ENCODE measurements around the gene NFIA.

NFIA gene

GRCh38 chr1:61259379-61260148 lies 177.2 kb downstream of the NFIA start:
- Histone ChIP-seq H3K36me3 (replicated peaks in 1 of 2; ENCODE audit: control insufficient read depth in 2 of 2, insufficient read depth in 2 of 2, low read length in 2 of 2) (no peaks in the 10 kb centered on the region), H2AFZ (ENCODE audit: low read length) (no peak overlapping the region), H3K14ac (ENCODE audit: low read length) (no peak overlapping the region), H2BK5ac (ENCODE audit: low read length) (no peak overlapping the region), H3K4me2 (ENCODE audit: insufficient read depth, low read length, poor library complexity, severe bottlenecking) (no peak overlapping the region), H3K27me3 (ENCODE audit: control insufficient read depth in 3 of 3, insufficient read depth in 3 of 3, low read depth in 1 of 3, low read length in 3 of 3) (no peaks in the 10 kb centered on the region), H3K4ac (ENCODE audit: low read length) (no peak overlapping the region), H3K4me3 (ENCODE audit: low read length in 2 of 2) (no peak overlapping the region), H3K79me1 (ENCODE audit: low read depth, low read length) (no peaks in the 10 kb centered on the region), H2AK5ac (ENCODE audit: low read depth, low read length) (no peak overlapping the region), H4K8ac (ENCODE audit: low read depth, low read length) (no peak overlapping the region), H3K23ac (ENCODE audit: low read depth, low read length, poor library complexity) (no peak overlapping the region), H2BK120ac (ENCODE audit: low read depth, low read length) (no peak overlapping the region), H3K18ac (ENCODE audit: low read length) (no peak overlapping the region), H3K9ac (ENCODE audit: low read depth, low read length, poor library complexity) (no peak overlapping the region), H3K4me1 (ENCODE audit: control insufficient read depth in 2 of 2, insufficient read depth in 1 of 2, low read depth in 1 of 2, low read length in 2 of 2) (no peaks in the 10 kb centered on the region), H2BK15ac (ENCODE audit: low read length) (no peak overlapping the region), H3K27ac (replicated peaks; ENCODE audit: low read length) (no peak overlapping the region), H3K9me3 (replicated peaks in 1 of 2; ENCODE audit: control insufficient read depth in 2 of 2, insufficient read depth in 1 of 2, low read depth in 1 of 2, low read length in 2 of 2) (peaks cover 0 to 2% of the 10 kb centered on the region in 2 donors), H4K91ac (ENCODE audit: low read depth, low read length, poor library complexity) (no peak overlapping the region), H2BK12ac (ENCODE audit: low read length) (no peak overlapping the region)
- WGBS, 2 donors (ENCODE audit: extremely low coverage in 2 of 2, insufficient read length in 2 of 2, insufficient replicate concordance in 1 of 2): no CpG with 5 or more reads among the region's 9 CpGs
- DNase-seq (ENCODE audit: low spot score): no peak

- no peak overlapping the region for H3K9ac ChIP-seq (ENCODE audit: low read depth, low read length, poor library complexity)
- H3K36me3 ChIP-seq (replicated peaks in 1 of 2; ENCODE audit: control insufficient read depth in 2 of 2, insufficient read depth in 2 of 2, low read length in 2 of 2): no peaks in the 10 kb centered on the region
- no peak overlapping the region for H3K4ac ChIP-seq (ENCODE audit: low read length)
- no peaks in the 10 kb centered on the region for H3K27me3 ChIP-seq (ENCODE audit: control insufficient read depth in 3 of 3, insufficient read depth in 3 of 3, low read depth in 1 of 3, low read length in 3 of 3)
- no peak overlapping the region for H2AFZ ChIP-seq (ENCODE audit: low read length)
- H4K8ac ChIP-seq (ENCODE audit: low read depth, low read length): no peak overlapping the region
- DNase-seq (ENCODE audit: low spot score): no peak
- H3K79me1 ChIP-seq (ENCODE audit: low read depth, low read length): no peaks in the 10 kb centered on the region
- no peak overlapping the region for H2BK15ac ChIP-seq (ENCODE audit: low read length)
- no peak overlapping the region for H2BK5ac ChIP-seq (ENCODE audit: low read length)
- H2AK5ac ChIP-seq (ENCODE audit: low read depth, low read length): no peak overlapping the region
- no peak overlapping the region for H3K18ac ChIP-seq (ENCODE audit: low read length)
- WGBS, 2 donors (ENCODE audit: extremely low coverage in 2 of 2, insufficient read length in 2 of 2, insufficient replicate concordance in 1 of 2): no CpG with 5 or more reads among the region's 7 CpGs
- no peak overlapping the region for H2BK120ac ChIP-seq (ENCODE audit: low read depth, low read length)
- H4K91ac ChIP-seq (ENCODE audit: low read depth, low read length, poor library complexity): no peak overlapping the region
- no peak overlapping the region for H3K4me3 ChIP-seq (ENCODE audit: low read length in 2 of 2)
- H2BK12ac ChIP-seq (ENCODE audit: low read length): no peak overlapping the region
- peaks cover 0 to 2% of the 10 kb centered on the region in 2 donors for H3K9me3 ChIP-seq (replicated peaks in 1 of 2; ENCODE audit: control insufficient read depth in 2 of 2, insufficient read depth in 1 of 2, low read depth in 1 of 2, low read length in 2 of 2)
- H3K27ac ChIP-seq (replicated peaks; ENCODE audit: low read length): no peak overlapping the region
- H3K4me2 ChIP-seq (ENCODE audit: insufficient read depth, low read length, poor library complexity, severe bottlenecking): no peak overlapping the region
- H3K14ac ChIP-seq (ENCODE audit: low read length): no peak overlapping the region
- H3K23ac ChIP-seq (ENCODE audit: low read depth, low read length, poor library complexity): no peak overlapping the region
- no peaks in the 10 kb centered on the region for H3K4me1 ChIP-seq (ENCODE audit: control insufficient read depth in 2 of 2, insufficient read depth in 1 of 2, low read depth in 1 of 2, low read length in 2 of 2)
These were observed 177.8 kb downstream of the NFIA start for GRCh38 chr1:61260171-61260570.

- H3K4ac ChIP-seq (ENCODE audit: low read length): no peak overlapping the region
- H3K4me1 ChIP-seq (ENCODE audit: control insufficient read depth in 2 of 2, insufficient read depth in 1 of 2, low read depth in 1 of 2, low read length in 2 of 2): no peaks in the 10 kb centered on the region
- H2BK15ac ChIP-seq (ENCODE audit: low read length): no peak overlapping the region
- no peaks in the 10 kb centered on the region for H3K79me1 ChIP-seq (ENCODE audit: low read depth, low read length)
- H4K8ac ChIP-seq (ENCODE audit: low read depth, low read length): no peak overlapping the region
- H3K9me3 ChIP-seq (replicated peaks in 1 of 2; ENCODE audit: control insufficient read depth in 2 of 2, insufficient read depth in 1 of 2, low read depth in 1 of 2, low read length in 2 of 2): peaks cover 0 to 2% of the 10 kb centered on the region in 2 donors
- no peak overlapping the region for H2BK120ac ChIP-seq (ENCODE audit: low read depth, low read length)
- H3K14ac ChIP-seq (ENCODE audit: low read length): no peak overlapping the region
- H3K9ac ChIP-seq (ENCODE audit: low read depth, low read length, poor library complexity): no peak overlapping the region
- H4K91ac ChIP-seq (ENCODE audit: low read depth, low read length, poor library complexity): no peak overlapping the region
- no peak overlapping the region for H2BK5ac ChIP-seq (ENCODE audit: low read length)
- no peak overlapping the region for H3K27ac ChIP-seq (replicated peaks; ENCODE audit: low read length)
- H3K4me3 ChIP-seq (ENCODE audit: low read length in 2 of 2): no peak overlapping the region
- no peak overlapping the region for H2AK5ac ChIP-seq (ENCODE audit: low read depth, low read length)
- H3K4me2 ChIP-seq (ENCODE audit: insufficient read depth, low read length, poor library complexity, severe bottlenecking): no peak overlapping the region
- H3K23ac ChIP-seq (ENCODE audit: low read depth, low read length, poor library complexity): no peak overlapping the region
- no peaks in the 10 kb centered on the region for H3K36me3 ChIP-seq (replicated peaks in 1 of 2; ENCODE audit: control insufficient read depth in 2 of 2, insufficient read depth in 2 of 2, low read length in 2 of 2)
- H3K27me3 ChIP-seq (ENCODE audit: control insufficient read depth in 3 of 3, insufficient read depth in 3 of 3, low read depth in 1 of 3, low read length in 3 of 3): no peaks in the 10 kb centered on the region
- H2BK12ac ChIP-seq (ENCODE audit: low read length): no peak overlapping the region
- H3K18ac ChIP-seq (ENCODE audit: low read length): no peak overlapping the region
- H2AFZ ChIP-seq (ENCODE audit: low read length): no peak overlapping the region
- WGBS, 2 donors (ENCODE audit: extremely low coverage in 2 of 2, insufficient read length in 2 of 2, insufficient replicate concordance in 1 of 2): no CpG with 5 or more reads among the region's 3 CpGs
- no peak for DNase-seq (ENCODE audit: low spot score)
These were observed 179.2 kb downstream of the NFIA start for GRCh38 chr1:61261595-61261994.

- Histone ChIP-seq H3K9ac (ENCODE audit: low read depth, low read length, poor library complexity) (no peak overlapping the region), H3K4me2 (ENCODE audit: insufficient read depth, low read length, poor library complexity, severe bottlenecking) (no peak overlapping the region), H2BK5ac (ENCODE audit: low read length) (no peak overlapping the region), H3K4me3 (ENCODE audit: low read length in 2 of 2) (no peak overlapping the region), H3K27me3 (ENCODE audit: control insufficient read depth in 3 of 3, insufficient read depth in 3 of 3, low read depth in 1 of 3, low read length in 3 of 3) (no peaks in the 10 kb centered on the region), H3K27ac (replicated peaks; ENCODE audit: low read length) (no peak overlapping the region), H3K18ac (ENCODE audit: low read length) (no peak overlapping the region), H2AK5ac (ENCODE audit: low read depth, low read length) (no peak overlapping the region), H4K91ac (ENCODE audit: low read depth, low read length, poor library complexity) (no peak overlapping the region), H3K14ac (ENCODE audit: low read length) (no peak overlapping the region), H3K79me1 (ENCODE audit: low read depth, low read length) (no peaks in the 10 kb centered on the region), H2BK15ac (ENCODE audit: low read length) (no peak overlapping the region), H3K9me3 (replicated peaks in 1 of 2; ENCODE audit: control insufficient read depth in 2 of 2, insufficient read depth in 1 of 2, low read depth in 1 of 2, low read length in 2 of 2) (peaks cover 0 to 2% of the 10 kb centered on the region in 2 donors), H2BK12ac (ENCODE audit: low read length) (no peak overlapping the region), H2AFZ (ENCODE audit: low read length) (no peak overlapping the region), H4K8ac (ENCODE audit: low read depth, low read length) (no peak overlapping the region), H3K36me3 (replicated peaks in 1 of 2; ENCODE audit: control insufficient read depth in 2 of 2, insufficient read depth in 2 of 2, low read length in 2 of 2) (no peaks in the 10 kb centered on the region), H2BK120ac (ENCODE audit: low read depth, low read length) (no peak overlapping the region), H3K23ac (ENCODE audit: low read depth, low read length, poor library complexity) (no peak overlapping the region), H3K4me1 (ENCODE audit: control insufficient read depth in 2 of 2, insufficient read depth in 1 of 2, low read depth in 1 of 2, low read length in 2 of 2) (peaks cover 0 to 4% of the 10 kb centered on the region in 2 donors), H3K4ac (ENCODE audit: low read length) (no peak overlapping the region)
- DNase-seq (ENCODE audit: low spot score): no peak
- no CpG with 5 or more reads among the region's 16 CpGs for WGBS, 2 donors (ENCODE audit: extremely low coverage in 2 of 2, insufficient read length in 2 of 2, insufficient replicate concordance in 1 of 2)
These were observed 181.8 kb downstream of the NFIA start for GRCh38 chr1:61263905-61264824.
